ENCODE data around the gene GPX3. TPM values are rescaled to one million over a fixed set of nuclear protein-coding genes. Genes with fewer than 3 reads are reported as not detected.

Gene GPX3
- total RNA-seq, 2 experiments from 2014 or later, result not detected

GRCh38 chr5:151075698-151076331 lies 55.4 kb downstream of the GPX3 start:
- Mint-ChIP-seq H3K4me3 (no peak overlapping the region), H3K4me1 (peaks cover 55% of the 10 kb centered on the region), H3K9me3 (no peaks in the 10 kb centered on the region), H3K27ac (peak overlapping the region; percentile 66), H3K36me3 (peaks cover 43% of the 10 kb centered on the region), H3K27me3 (no peaks in the 10 kb centered on the region)
- ATAC-seq (ENCODE audit: low read depth), result no peak
- POLR2A ChIA-PET, result no interaction called here
- DNase-seq, result no peak

GRCh38 chr5:151076616-151077015 lies 56.2 kb downstream of the GPX3 start:
- Mint-ChIP-seq H3K4me1 (peaks cover 49% of the 10 kb centered on the region), H3K27ac (peak overlapping the region; percentile 66), H3K4me3 (no peak overlapping the region), H3K27me3 (no peaks in the 10 kb centered on the region), H3K36me3 (peaks cover 40% of the 10 kb centered on the region), H3K9me3 (no peaks in the 10 kb centered on the region)
- no peak for DNase-seq
- no peak for ATAC-seq (ENCODE audit: low read depth)
- POLR2A ChIA-PET, result no interaction called here

DNA sequence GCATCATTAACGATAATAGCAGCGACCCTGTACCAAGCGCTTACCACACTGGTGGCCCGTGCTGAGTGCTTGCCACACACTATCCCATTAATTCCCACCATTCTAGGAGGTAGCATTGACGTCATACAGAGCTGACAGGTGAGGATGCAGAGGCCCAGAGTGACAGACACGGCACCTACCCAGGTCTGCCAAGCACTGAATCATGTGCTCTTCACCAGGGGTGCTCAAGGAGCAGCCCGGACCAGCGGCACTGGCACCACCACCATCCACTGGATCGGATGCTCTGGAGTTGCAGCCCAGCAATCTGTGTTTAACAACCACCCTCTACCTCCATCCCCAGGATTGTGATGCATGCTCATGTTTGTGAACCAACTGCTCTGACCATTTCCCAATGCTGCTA lies 57.0 kb downstream of the GPX3 start:
- Mint-ChIP-seq H3K36me3 (peaks cover 36% of the 10 kb centered on the region), H3K9me3 (no peaks in the 10 kb centered on the region), H3K27me3 (no peaks in the 10 kb centered on the region), H3K27ac (no peak overlapping the region), H3K4me1 (peaks cover 48% of the 10 kb centered on the region), H3K4me3 (no peak overlapping the region)
- POLR2A ChIA-PET, result no interaction called here
- DNase-seq, result no peak
- no peak for ATAC-seq (ENCODE audit: low read depth)

DNA sequence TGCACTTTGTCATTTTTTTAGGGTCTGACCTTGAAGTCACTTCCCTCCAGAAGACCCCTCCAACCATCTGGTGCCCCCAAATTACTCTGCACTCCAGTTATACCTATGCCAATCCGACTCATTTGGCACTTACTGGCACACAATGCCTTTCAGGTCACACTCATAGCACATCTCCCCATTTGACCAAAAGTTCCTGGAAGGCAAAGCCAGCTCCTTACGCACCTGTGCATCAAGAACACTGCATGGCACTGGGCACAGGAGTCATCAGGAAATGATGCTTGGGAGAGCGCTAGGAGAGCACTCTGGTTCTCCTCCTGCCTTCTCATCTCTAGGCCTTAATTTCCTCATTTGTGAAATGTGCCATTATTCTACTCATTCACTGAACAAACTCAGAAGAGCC lies 57.6 kb downstream of the GPX3 start:
- Mint-ChIP-seq H3K9me3 (no peaks in the 10 kb centered on the region), H3K4me3 (peak overlapping the region; percentile 92), H3K36me3 (peaks cover 38% of the 10 kb centered on the region), H3K27ac (peak overlapping the region; percentile 78), H3K27me3 (no peaks in the 10 kb centered on the region), H3K4me1 (peaks cover 51% of the 10 kb centered on the region)
- POLR2A ChIA-PET, result no interaction called here
- DNase-seq (no peak), ATAC-seq (ENCODE audit: low read depth) (no peak)

Other genes starting within 250 kb of the GPX3 start
- 10 to 100 TPM; 15.7 to 16.8 TPM for gene SMIM3, start 241.8 kb upstream of the GPX3 start, total RNA-seq
- 1 to 10 TPM; 4.4 to 4.6 TPM for gene IRGM, start 174.1 kb upstream of the GPX3 start, total RNA-seq
- 1 to 10 TPM; 1.1 to 1.5 TPM for gene ZNF300, start 115.6 kb upstream of the GPX3 start, total RNA-seq
- 100 to 1,000 TPM; 172 to 176 TPM for gene TNIP1, start 60.4 kb downstream of the GPX3 start, total RNA-seq
- 100 to 1,000 TPM; 518 to 538 TPM for gene ANXA6, start 137.2 kb downstream of the GPX3 start, total RNA-seq
- gene CCDC69, start 203.5 kb downstream of the GPX3 start, total RNA-seq, result 100 to 1,000 TPM; 108 to 110 TPM
- 10 to 100 TPM; 19.3 to 20.6 TPM for gene GM2A, start 232.6 kb downstream of the GPX3 start, total RNA-seq